ENCODE data around the gene GALR1.

The GALR1 gene

GRCh38 chr18:77249569-77250500, at the start of gene GALR1:
GALR1 (plus strand) TSS chr18:77249848; CDS start chr18:77250549, 701 bp downstream.
- peak in 2 of 3 experiments; percentile 65 to 77 for DNase-seq

GRCh38 chr18:77201506-77201905, 48.1 kb upstream of the GALR1 start:
- no peak for DNase-seq

- DNase-seq: no peak
Observed at GRCh38 chr18:77202329-77202728, 47.3 kb upstream of the GALR1 start.

GRCh38 chr18:77203071-77203470, 46.6 kb upstream of the GALR1 start:
- no peak for DNase-seq

- DNase-seq: no peak
Observed at GRCh38 chr18:77203851-77204250, 45.8 kb upstream of the GALR1 start.

GRCh38 chr18:77205769-77206168, 43.9 kb upstream of the GALR1 start:
- DNase-seq: no peak

GRCh38 chr18:77206676-77207374, 42.8 kb upstream of the GALR1 start:
- no peak for DNase-seq

GRCh38 chr18:77207540-77207939, 42.1 kb upstream of the GALR1 start:
- peak in 2 of 3 experiments; percentile 24 to 57 for DNase-seq

- no peak for DNase-seq
Observed at GRCh38 chr18:77208964-77209363, 40.7 kb upstream of the GALR1 start.

- no peak for DNase-seq
Observed at GRCh38 chr18:77209587-77209986, 40.1 kb upstream of the GALR1 start.

GRCh38 chr18:77210249-77210648, 39.4 kb upstream of the GALR1 start:
- no peak for DNase-seq

GRCh38 chr18:77218642-77219041, 31.0 kb upstream of the GALR1 start:
- no peak for DNase-seq

GRCh38 chr18:77220726-77221125, 28.9 kb upstream of the GALR1 start:
- no peak for DNase-seq

GRCh38 chr18:77222464-77222863, 27.2 kb upstream of the GALR1 start:
- no peak for DNase-seq

GRCh38 chr18:77223221-77223639, 26.4 kb upstream of the GALR1 start:
- no peak for DNase-seq

GRCh38 chr18:77223653-77224052, 26.0 kb upstream of the GALR1 start:
- DNase-seq: no peak

GRCh38 chr18:77230645-77231044, 19.0 kb upstream of the GALR1 start:
- DNase-seq: no peak

- DNase-seq: peak in 1 of 3 experiments; percentile 34
Observed at GRCh38 chr18:77234504-77235365, 14.9 kb upstream of the GALR1 start.

GRCh38 chr18:77239285-77239684, 10.4 kb upstream of the GALR1 start:
- DNase-seq: peak in 1 of 3 experiments; percentile 7

- DNase-seq: peak in 2 of 3 experiments; percentile 53 to 55
Observed at GRCh38 chr18:77248873-77249568, 627 bp upstream of the GALR1 start.

GRCh38 chr18:77250501-77250925, 865 bp downstream of the GALR1 start:
- no peak for DNase-seq
